Esophagus (tissue), 2 donors: ENCODE results near the gene TSHZ2. TPM values are rescaled to one million over a fixed set of nuclear protein-coding genes. Genes with fewer than 3 reads are reported as not detected.

ENCODE experiments used
- H3K27ac ChIP-seq, 2 donors: one replicate each; pipeline ENCODE4 v1.5.1; 2013; ENCODE audit warnings: low read depth in 2 of 2, mild to moderate bottlenecking in 2 of 2, inconsistent platforms in 1 of 2, low read length in 1 of 2, moderate library complexity in 1 of 2
- H3K27me3 ChIP-seq, 2 donors: one replicate each; pipeline ENCODE4 v1.6.1; 2013; ENCODE audit warnings: low read length in 2 of 2, control low read depth in 1 of 2, mild to moderate bottlenecking in 1 of 2; ENCODE audit not compliant: insufficient read depth in 2 of 2, control insufficient read depth in 1 of 2
- H3K36me3 ChIP-seq, 2 donors: one replicate each; pipeline ENCODE4 v1.6.1; 2013; ENCODE audit warnings: low read length in 1 of 2; ENCODE audit not compliant: control insufficient read depth in 2 of 2, insufficient read depth in 2 of 2
- H3K4me1 ChIP-seq, 2 donors: one replicate each; pipeline ENCODE4 v1.6.1; 2013; ENCODE audit warnings: low read length in 1 of 2; ENCODE audit not compliant: control insufficient read depth in 2 of 2, insufficient read depth in 2 of 2
- H3K4me3 ChIP-seq, 2 donors: one replicate each; pipeline ENCODE4 v1.5.1; 2013; ENCODE audit warnings: low read length in 2 of 2, mild to moderate bottlenecking in 2 of 2, low read depth in 1 of 2, moderate library complexity in 1 of 2
- H3K9me3 ChIP-seq, 2 donors: one replicate each; pipeline ENCODE4 v1.6.1; 2013; ENCODE audit warnings: mild to moderate bottlenecking in 2 of 2, low read depth in 1 of 2, low read length in 1 of 2, moderate library complexity in 1 of 2; ENCODE audit not compliant: control insufficient read depth in 2 of 2, insufficient read depth in 1 of 2
- WGBS, 2 donors: extraction: QIAGEN DNeasy Blood & Tissue Kit; methylation state at CpG; one replicate each; pipeline ENCODE4 v1.1.7; 2013; 5-methylcytosine and 5-hydroxymethylcytosine counted together
- polyA plus RNA-seq, 2 donors: library from polyadenylated mRNA; stranded (reverse); fragments of 200-250 nt; gene quantifications; one replicate each; pipeline ENCODE4 v1.2.3, GENCODE V29; 2013
- donor health status: healthy with polysubstance abuse.
- donor health status: Bipolar disorder and iron deficiency.

The TSHZ2 gene
- 10 to 100 TPM in 1 of 2 donors, 1 to 10 TPM in 1; 4.6 to 11.7 TPM for polyA plus RNA-seq

GRCh38 chr20:52972190-52972937, at the start of gene TSHZ2:
Gene TSHZ2 (plus strand): TSS chr20:52972358. CDS start chr20:52973294, 936 bp downstream.
- peaks cover 0 to 2% of the 10 kb centered on the region in 2 donors for H3K4me1 ChIP-seq
- H3K27me3 ChIP-seq, result no peaks in the 10 kb centered on the region
- 1 to 2% methylated on average over 36 to 40 of the region's 41 CpGs for WGBS, 2 donors
- peak within 1 kb of the TSS; percentile 66 to 68 for H3K4me3 ChIP-seq
- H3K9me3 ChIP-seq, result no peaks in the 10 kb centered on the region
- no peaks in the 10 kb centered on the region for H3K36me3 ChIP-seq
- H3K27ac ChIP-seq, result peak within 1 kb of the TSS; percentile 41 to 82

GRCh38 chr20:52922436-52922835, 49.7 kb upstream of the TSHZ2 start:
- WGBS, 2 donors, result 73 to 81% methylated on average over 2 of the region's 2 CpGs
- H3K36me3 ChIP-seq, result no peaks in the 10 kb centered on the region
- peak overlapping the region; percentile 17 to 20 for H3K27ac ChIP-seq
- no peaks in the 10 kb centered on the region for H3K9me3 ChIP-seq
- H3K4me3 ChIP-seq, result no peak overlapping the region
- no peaks in the 10 kb centered on the region for H3K27me3 ChIP-seq
- no peaks in the 10 kb centered on the region for H3K4me1 ChIP-seq

GRCh38 chr20:52923123-52923937, 48.8 kb upstream of the TSHZ2 start:
- H3K36me3 ChIP-seq, result no peaks in the 10 kb centered on the region
- H3K27ac ChIP-seq, result peak overlapping the region; percentile 84 to 96
- H3K9me3 ChIP-seq, result no peaks in the 10 kb centered on the region
- H3K4me1 ChIP-seq, result no peaks in the 10 kb centered on the region
- WGBS, 2 donors, result 40 to 54% methylated on average over 8 of the region's 8 CpGs
- H3K27me3 ChIP-seq, result no peaks in the 10 kb centered on the region
- no peak overlapping the region for H3K4me3 ChIP-seq

GRCh38 chr20:52924411-52925271, 47.5 kb upstream of the TSHZ2 start:
- no peaks in the 10 kb centered on the region for H3K27me3 ChIP-seq

GRCh38 chr20:52926505-52926904, 45.7 kb upstream of the TSHZ2 start:
- no peaks in the 10 kb centered on the region for H3K27me3 ChIP-seq
- H3K4me1 ChIP-seq, result no peaks in the 10 kb centered on the region
- no peaks in the 10 kb centered on the region for H3K9me3 ChIP-seq
- H3K36me3 ChIP-seq, result no peaks in the 10 kb centered on the region
- H3K4me3 ChIP-seq, result no peak overlapping the region
- no peak overlapping the region for H3K27ac ChIP-seq
- 34 to 39% methylated on average over 1 of the region's 1 CpG for WGBS, 2 donors

More at GRCh38 chr20:52924411-52925271, 47.5 kb upstream of the TSHZ2 start:
- peak overlapping the region in 1 of 2 donors; percentile 65 for H3K27ac ChIP-seq
- H3K4me3 ChIP-seq, result no peak overlapping the region
- 71 to 74% methylated on average over 9 of the region's 9 CpGs for WGBS, 2 donors
- no peaks in the 10 kb centered on the region for H3K4me1 ChIP-seq
- no peaks in the 10 kb centered on the region for H3K36me3 ChIP-seq
- H3K9me3 ChIP-seq, result no peaks in the 10 kb centered on the region

- no peaks in the 10 kb centered on the region for H3K27me3 ChIP-seq
- no peak overlapping the region for H3K4me3 ChIP-seq
- WGBS, 2 donors, result 63 to 68% methylated on average over 1 of the region's 1 CpG
- no peaks in the 10 kb centered on the region for H3K9me3 ChIP-seq
- no peaks in the 10 kb centered on the region for H3K36me3 ChIP-seq
- H3K4me1 ChIP-seq, result no peaks in the 10 kb centered on the region
- no peak overlapping the region for H3K27ac ChIP-seq
These were observed 38.3 kb upstream of the TSHZ2 start for GRCh38 chr20:52933867-52934266.

GRCh38 chr20:52936351-52937340, 35.5 kb upstream of the TSHZ2 start:
- H3K27me3 ChIP-seq, result no peaks in the 10 kb centered on the region
- no peak overlapping the region for H3K27ac ChIP-seq
- no peaks in the 10 kb centered on the region for H3K36me3 ChIP-seq
- no peaks in the 10 kb centered on the region for H3K9me3 ChIP-seq
- no peaks in the 10 kb centered on the region for H3K4me1 ChIP-seq
- no peak overlapping the region for H3K4me3 ChIP-seq
- WGBS, 2 donors, result 68 to 75% methylated on average over 16 of the region's 16 CpGs

GRCh38 chr20:52937591-52938100, 34.5 kb upstream of the TSHZ2 start:
- no peak overlapping the region for H3K27ac ChIP-seq
- no peaks in the 10 kb centered on the region for H3K9me3 ChIP-seq
- H3K27me3 ChIP-seq, result no peaks in the 10 kb centered on the region
- no peaks in the 10 kb centered on the region for H3K4me1 ChIP-seq
- H3K36me3 ChIP-seq, result no peaks in the 10 kb centered on the region
- WGBS, 2 donors, result 83 to 85% methylated on average over 6 of the region's 6 CpGs
- no peak overlapping the region for H3K4me3 ChIP-seq
